A673 (cell line): ENCODE measurements around the gene CHRM5. TPM values are rescaled to one million over a fixed set of nuclear protein-coding genes. Genes with fewer than 3 reads are reported as not detected.
A peak's percentile ranks its signal among the peaks of the same experiment; 100 is the strongest.

Experiments
- Bru-seq: library from RNA; stranded (reverse); fragments of 400-500 nt; gene quantifications from one replicate; lab custom pipeline; 2021; lab: Mats Ljungman, UMichigan
- BruChase-seq, 2 experiments: library from RNA; stranded (reverse); fragments of 400-500 nt; gene quantifications; one replicate each; lab custom pipeline; 2021; lab: Mats Ljungman, UMichigan
- BruUV-seq: library from RNA; stranded (reverse); fragments of 400-500 nt; replicated peaks from 2 replicates; lab custom pipeline; 2021; lab: Mats Ljungman, UMichigan
- CTCF ChIA-PET: fragments of 300-600 bp; sonication (Branson Sonifier 250); formaldehyde crosslinking; loops from one replicate; lab custom pipeline; 2022; ENCODE audit warnings: antibody characterized with exemption; lab: Charles Lee
- POLR2A ChIA-PET: fragments of 300-600 bp; sonication (Branson Sonifier 250); formaldehyde crosslinking; loops from one replicate; lab custom pipeline; 2022; ENCODE audit warnings: antibody characterized with exemption; ENCODE audit not compliant: low non-redundant PET; lab: Charles Lee
- DNase-seq: peaks from one replicate; pipeline ENCODE4 v3.0.0-alpha.2; 2015; ENCODE audit warnings: low spot score
- H3K27ac ChIP-seq: fragments of 200-600 bp; sonication (generic); 2 replicates; pipeline ENCODE4 v1.5.1; 2016; ENCODE audit warnings: mixed run types, low read depth, mild to moderate bottlenecking, mixed read lengths, antibody characterized with exemption, low read length; ENCODE audit not compliant: poor library complexity, severe bottlenecking
- H3K27me3 ChIP-seq: fragments of 200-600 bp; sonication (generic); replicated peaks from 2 replicates; pipeline ENCODE4 v1.6.1; 2017; ENCODE audit warnings: mixed run types, low read depth, mild to moderate bottlenecking, mixed read lengths, antibody characterized with exemption, low read length; ENCODE audit not compliant: insufficient read depth, poor library complexity
- H3K36me3 ChIP-seq: fragments of 200-600 bp; sonication (generic); 2 replicates; pipeline ENCODE4 v1.6.1; 2016; ENCODE audit warnings: mixed run types, mild to moderate bottlenecking, mixed read lengths, antibody characterized with exemption, low read length; ENCODE audit not compliant: insufficient read depth, poor library complexity, severe bottlenecking
- H3K4me1 ChIP-seq: fragments of 200-600 bp; sonication (generic); 2 replicates; pipeline ENCODE4 v1.6.1; 2017; ENCODE audit warnings: mixed run types, mild to moderate bottlenecking, mixed read lengths, antibody characterized with exemption, low read length; ENCODE audit not compliant: insufficient read depth, poor library complexity, severe bottlenecking
- H3K4me3 ChIP-seq: fragments of 200-600 bp; sonication (generic); 2 replicates; pipeline ENCODE4 v1.5.1; 2016; ENCODE audit warnings: low read depth, mixed run types, mild to moderate bottlenecking, mixed read lengths, low read length; ENCODE audit not compliant: poor library complexity, severe bottlenecking
- H3K9me3 ChIP-seq: fragments of 200-600 bp; sonication (generic); 2 replicates; pipeline ENCODE4 v1.6.1; 2016; ENCODE audit warnings: mixed run types, low read depth, mild to moderate bottlenecking, mixed read lengths, antibody characterized with exemption, low read length; ENCODE audit not compliant: poor library complexity, severe bottlenecking
- CTCF ChIP-seq: fragments of 300-800, 200-600 bp; sonication (generic); conservative IDR thresholded peaks from 2 replicates; pipeline ENCODE4 v1.5.1; 2017; ENCODE audit warnings: low read depth, mild to moderate bottlenecking, antibody characterized with exemption, low read length, moderate library complexity, mixed read lengths
- EZH2 ChIP-seq: fragments of 200-600 bp; sonication (generic); IDR thresholded peaks from 2 replicates; pipeline ENCODE4 v1.6.1; 2017; ENCODE audit warnings: borderline replicate concordance, low read depth, mild to moderate bottlenecking, mixed read lengths, antibody characterized with exemption, low read length; ENCODE audit not compliant: poor library complexity, severe bottlenecking
- intact Hi-C: fragments of 100-400 bp; cut with micrococcal nuclease; formaldehyde crosslinking; loops from one replicate; pipeline ENCODE4 v1.10.0; 2022; ENCODE audit not compliant: unreplicated experiment
- long read RNA-seq: library from polyadenylated mRNA; stranded (forward); transcript quantifications from one replicate; pipeline ENCODE4 v2.0.0, GENCODE V29; 2022
- total RNA-seq: library from RNA; stranded (reverse); gene quantifications from 2 replicates; pipeline ENCODE4 v1.2.3, GENCODE V29; 2021

The CHRM5 gene
- total RNA-seq (not detected in 2 replicates), Bru-seq, nascent RNA (percentile 11 among the genes with signal in this experiment), BruChase-seq, experiment 1, labeled RNA remaining after a 2-hour chase (percentile 4 among the genes with signal in this experiment), BruChase-seq, experiment 2, labeled RNA remaining after a 6-hour chase (percentile 8 among the genes with signal in this experiment)
- long read RNA-seq, partial matches to known transcripts, result 0 of 1 reads
- long read RNA-seq, other reads (novel, unspliced or antisense), result 1 of 1 reads

- intact Hi-C loops, result no loop called here
- Histone ChIP-seq H3K36me3 (no peaks in the 10 kb centered on the region), H3K4me1 (no peaks in the 10 kb centered on the region), H3K27me3 (no peaks in the 10 kb centered on the region), H3K9me3 (no peaks in the 10 kb centered on the region), H3K4me3 (no peak within 1 kb of the TSS), H3K27ac (no peak within 1 kb of the TSS)
- no peak for TF ChIP-seq EZH2
- TF ChIP-seq CTCF, result no peak
- ChIA-PET POLR2A (interaction anchor here (0.5 kb wide), 1 partner anchor 182 kb away, joined by 3 read pairs; no protein-coding TSS in a partner anchor), CTCF (no interaction called here)
- BruUV-seq, result no TSS peak
- no peak for DNase-seq
Measured at GRCh38 chr15:33968224-33968623, at the start of gene CHRM5. CHRM5 (plus strand) TSS chr15:33968497; CDS start chr15:34062718, 94,221 bp downstream.

GRCh38 chr15:33923446-33923845 is 44.9 kb upstream of the CHRM5 start:
- TF ChIP-seq EZH2 (no peak), CTCF (no peak)
- no peak overlapping the region for H3K27ac ChIP-seq
- no peak overlapping the region for H3K4me3 ChIP-seq
- DNase-seq, result no peak
- ChIA-PET CTCF (no interaction called here), POLR2A (no interaction called here)
- no peaks in the 10 kb centered on the region for H3K4me1 ChIP-seq
- BruUV-seq, result no TSS peak
- H3K36me3 ChIP-seq, result no peaks in the 10 kb centered on the region
- intact Hi-C loops, result no loop called here
- no peaks in the 10 kb centered on the region for H3K27me3 ChIP-seq
- no peaks in the 10 kb centered on the region for H3K9me3 ChIP-seq

GRCh38 chr15:33926260-33926659 is 42.0 kb upstream of the CHRM5 start:
- no peak overlapping the region for H3K27ac ChIP-seq
- intact Hi-C loops, result no loop called here
- no peaks in the 10 kb centered on the region for H3K4me1 ChIP-seq
- DNase-seq, result no peak
- no peak for TF ChIP-seq CTCF
- ChIA-PET POLR2A (no interaction called here), CTCF (no interaction called here)
- no peaks in the 10 kb centered on the region for H3K27me3 ChIP-seq
- H3K36me3 ChIP-seq, result no peaks in the 10 kb centered on the region
- BruUV-seq, result no TSS peak
- H3K4me3 ChIP-seq, result no peak overlapping the region
- no peaks in the 10 kb centered on the region for H3K9me3 ChIP-seq
